Ovary (tissue), 9 donors: ENCODE measurements around the gene MYL10. TPM values are rescaled to one million over a fixed set of nuclear protein-coding genes. Genes with fewer than 3 reads are reported as not detected.
A peak's percentile ranks its signal among the peaks of the same experiment; 100 is the strongest.

Experiments used
- DNase-seq, 5 donors: peaks; one replicate each; pipeline ENCODE4 v3.0.0-alpha.2; 2019 to 2020
- H3K27ac ChIP-seq, 2 donors: fragments of 200-600 bp; one replicate each; pipeline versions ENCODE4 v1.5.1 to v1.8.0; 2019 to 2022
- H3K27me3 ChIP-seq: fragments of 200-600 bp; one replicate; pipeline ENCODE4 v1.8.0; 2022
- H3K36me3 ChIP-seq: fragments of 200-600 bp; sonication (generic); one replicate; pipeline ENCODE4 v1.5.1; 2019
- H3K4me1 ChIP-seq: one replicate; pipeline ENCODE4 v1.8.1; 2013; ENCODE audit warnings: mild to moderate bottlenecking, moderate library complexity; ENCODE audit not compliant: insufficient read depth
- H3K4me3 ChIP-seq: fragments of 200-600 bp; sonication (generic); one replicate; pipeline ENCODE4 v1.5.1; 2017
- H3K9me3 ChIP-seq, 2 donors: fragments of 200-600 bp in 1 of 2; sonication (generic) in 1 of 2; one replicate each; pipeline versions ENCODE4 v1.5.1 to v1.8.1; 2013 to 2019; ENCODE audit warnings: mild to moderate bottlenecking in 1 of 2, moderate library complexity in 1 of 2
- EP300 ChIP-seq: sonication (generic); formaldehyde crosslinking; IDR thresholded peaks from one replicate; pipeline ENCODE4 v1.6.1; 2017; ENCODE audit warnings: antibody characterized with exemption
- POLR2A ChIP-seq: fragments of 450-650 bp; IDR thresholded peaks from one replicate; pipeline ENCODE4 v1.6.1; 2017; ENCODE audit warnings: antibody characterized with exemption, mild to moderate bottlenecking, moderate library complexity
- WGBS, 3 donors: extraction: QIAGEN DNeasy Blood & Tissue Kit in 1 of 3; methylation state at CpG; one replicate each; pipeline versions ENCODE4 v1.1.5 to v1.1.7; 2013 to 2017; 5-methylcytosine and 5-hydroxymethylcytosine counted together
- intact Hi-C, 4 donors: fragments of 100-400 bp; cut with DNase I; formaldehyde crosslinking; loops; one replicate each; pipeline versions ENCODE4 v1.11.0 to v1.15.1; 2022 to 2023
- polyA plus RNA-seq, 2 donors: library from polyadenylated mRNA; stranded (reverse); fragments of 200-250 nt in 1 of 2; fragments of 350-450 nt in 1 of 2; fragmentation: Illumina TruSeq in 1 of 2; extraction: RNeasy Lipid Tissue Mini Kit (QIAGEN cat#74804) in 1 of 2; gene quantifications; one replicate each; pipeline ENCODE4 v1.2.3, GENCODE V29; 2013 to 2014
- total RNA-seq, 7 donors: library from RNA; depleted of rRNA in 2 of 7; stranded (reverse); fragments of >200 nt in 2 of 7; fragmentation: NEBNext Ultra II Directional in 3 of 7; extraction: Animal tissue kit (Norgen Biotek cat#: 25700) in 3 of 7; gene quantifications; one replicate each; pipeline versions ENCODE4 v1.1.0 to v1.2.4, GENCODE V29; 2016 to 2023
- TF ChIP-seq, protein P1 (sequence below), 3 donors: fragments of 450-650 bp in 2 of 3; fragments of 200-600 bp in 1 of 3; IDR thresholded peaks; one replicate each; pipeline versions ENCODE4 v1.5.1 to v1.8.0; 2016 to 2022; ENCODE audit warnings: antibody characterized with exemption in 3 of 3, mild to moderate bottlenecking in 1 of 3
- donor health status: DM: no; HTN: no; CAD: no; lungs with moderate emphysema.
- donor health status: DM: no; HTN: no; CAD: no.
- donor health status: Bipolar disorder and iron deficiency.
- donor health status: DM: yes; HTN: yes; CAD: no.
- donor health status: DM: no; HTN: no; CAD: no.
- donor health status: DM: yes; HTN: yes; CAD: no.

MYL10 gene
- total and polyA plus RNA-seq, 9 donors: not detected

DNA sequence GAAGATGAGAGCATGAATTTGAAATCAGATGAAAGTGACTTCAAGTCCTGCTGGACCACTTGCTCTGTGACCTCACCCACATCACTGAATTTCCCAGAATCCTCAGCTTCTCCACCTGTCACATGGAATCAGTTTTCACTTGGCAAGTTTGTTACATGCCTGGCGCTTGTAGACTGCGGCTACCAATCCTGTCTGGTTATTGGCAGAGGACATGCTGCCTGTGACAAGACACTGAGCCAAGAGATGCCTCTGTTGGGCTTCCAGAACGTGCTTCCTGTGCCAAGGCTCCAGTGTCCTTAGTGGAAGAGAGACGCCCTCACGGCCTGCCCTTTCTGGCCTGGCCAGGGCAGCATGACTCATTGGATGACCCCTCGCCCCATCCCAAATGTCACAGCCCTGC is 4.4 kb upstream of the MYL10 start:
- TF ChIP-seq, protein P1, sequence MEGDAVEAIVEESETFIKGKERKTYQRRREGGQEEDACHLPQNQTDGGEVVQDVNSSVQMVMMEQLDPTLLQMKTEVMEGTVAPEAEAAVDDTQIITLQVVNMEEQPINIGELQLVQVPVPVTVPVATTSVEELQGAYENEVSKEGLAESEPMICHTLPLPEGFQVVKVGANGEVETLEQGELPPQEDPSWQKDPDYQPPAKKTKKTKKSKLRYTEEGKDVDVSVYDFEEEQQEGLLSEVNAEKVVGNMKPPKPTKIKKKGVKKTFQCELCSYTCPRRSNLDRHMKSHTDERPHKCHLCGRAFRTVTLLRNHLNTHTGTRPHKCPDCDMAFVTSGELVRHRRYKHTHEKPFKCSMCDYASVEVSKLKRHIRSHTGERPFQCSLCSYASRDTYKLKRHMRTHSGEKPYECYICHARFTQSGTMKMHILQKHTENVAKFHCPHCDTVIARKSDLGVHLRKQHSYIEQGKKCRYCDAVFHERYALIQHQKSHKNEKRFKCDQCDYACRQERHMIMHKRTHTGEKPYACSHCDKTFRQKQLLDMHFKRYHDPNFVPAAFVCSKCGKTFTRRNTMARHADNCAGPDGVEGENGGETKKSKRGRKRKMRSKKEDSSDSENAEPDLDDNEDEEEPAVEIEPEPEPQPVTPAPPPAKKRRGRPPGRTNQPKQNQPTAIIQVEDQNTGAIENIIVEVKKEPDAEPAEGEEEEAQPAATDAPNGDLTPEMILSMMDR (IDR thresholded peaks at IDR 0.05): no peak
- no peaks in the 10 kb centered on the region for H3K36me3 ChIP-seq
- no peaks in the 10 kb centered on the region for H3K4me1 ChIP-seq
- no peak overlapping the region for H3K4me3 ChIP-seq
- no peaks in the 10 kb centered on the region for H3K27me3 ChIP-seq
- intact Hi-C loops: no loop called here
- WGBS, 3 donors: 87 to 94% (median 89%) methylated on average over 6 of the region's 6 CpGs
- DNase-seq: no peak
- H3K9me3 ChIP-seq: no peaks in the 10 kb centered on the region
- H3K27ac ChIP-seq: no peak overlapping the region

DNA sequence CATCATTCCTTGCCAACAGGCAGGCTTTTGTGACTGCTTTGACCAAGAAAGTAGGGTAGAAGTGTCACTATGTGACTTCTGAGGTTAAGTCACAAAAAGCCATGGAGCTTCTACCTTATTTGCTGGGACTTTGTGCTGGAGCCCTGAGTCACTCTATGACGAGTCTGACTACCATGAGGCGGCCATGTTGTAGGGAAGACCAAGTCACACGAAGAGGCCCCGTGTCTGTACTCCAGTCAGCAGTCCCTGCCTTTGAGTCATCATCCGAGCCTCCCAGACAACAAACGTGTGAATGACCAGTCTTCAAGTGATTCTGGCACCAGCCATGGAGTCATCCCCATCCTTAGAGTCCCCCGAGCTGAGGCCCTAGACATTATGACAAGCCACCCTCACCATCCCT is 3.5 kb upstream of the MYL10 start:
- H3K4me1 ChIP-seq: no peaks in the 10 kb centered on the region
- intact Hi-C loops: no loop called here
- TF ChIP-seq, protein P1 (IDR thresholded peaks at IDR 0.05): no peak
- TF ChIP-seq EP300: no peak
- TF ChIP-seq POLR2A: no peak
- H3K36me3 ChIP-seq: no peaks in the 10 kb centered on the region
- H3K27me3 ChIP-seq: no peaks in the 10 kb centered on the region
- 89 to 95% (median 92%) methylated on average over 7 of the region's 7 CpGs for WGBS, 3 donors
- no peak overlapping the region for H3K27ac ChIP-seq
- no peak for DNase-seq
- no peak overlapping the region for H3K4me3 ChIP-seq
- no peaks in the 10 kb centered on the region for H3K9me3 ChIP-seq

DNA sequence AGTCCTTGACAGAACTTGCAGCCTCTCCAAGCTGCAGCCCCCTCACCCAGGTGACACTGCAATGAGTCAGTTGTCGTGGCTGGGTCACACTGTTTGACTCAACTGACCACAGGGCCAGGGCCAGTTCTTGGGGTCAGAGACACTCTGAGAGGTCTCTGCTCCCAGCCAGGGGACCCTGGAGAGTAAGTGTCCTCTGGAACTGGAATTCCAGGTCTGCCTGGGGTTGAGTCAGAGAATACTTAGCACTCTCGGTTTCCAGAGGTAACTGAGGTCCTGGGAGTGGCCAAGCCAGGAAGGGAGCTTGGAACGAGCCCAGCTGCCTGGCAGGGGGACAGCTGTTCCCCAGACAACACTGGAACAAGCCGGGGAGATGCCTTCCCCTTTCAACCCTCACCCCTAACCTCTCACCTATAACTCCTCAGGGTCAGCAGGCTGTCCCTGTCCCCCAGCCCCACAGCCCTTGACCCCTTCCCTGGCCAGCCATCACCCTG is 2.2 kb upstream of the MYL10 start:
- no peak overlapping the region for H3K4me3 ChIP-seq
- H3K36me3 ChIP-seq: no peaks in the 10 kb centered on the region
- H3K4me1 ChIP-seq: no peaks in the 10 kb centered on the region
- intact Hi-C loops: no loop called here
- no peaks in the 10 kb centered on the region for H3K27me3 ChIP-seq
- TF ChIP-seq POLR2A (no peak), EP300 (no peak)
- TF ChIP-seq, protein P1 (IDR thresholded peaks at IDR 0.05): no peak
- peak in 1 of 5 donors; percentile 49 for DNase-seq
- no peaks in the 10 kb centered on the region for H3K9me3 ChIP-seq
- WGBS, 3 donors: 8 to 26% (median 23%) methylated on average over 4 of the region's 4 CpGs
- no peak overlapping the region for H3K27ac ChIP-seq

DNA sequence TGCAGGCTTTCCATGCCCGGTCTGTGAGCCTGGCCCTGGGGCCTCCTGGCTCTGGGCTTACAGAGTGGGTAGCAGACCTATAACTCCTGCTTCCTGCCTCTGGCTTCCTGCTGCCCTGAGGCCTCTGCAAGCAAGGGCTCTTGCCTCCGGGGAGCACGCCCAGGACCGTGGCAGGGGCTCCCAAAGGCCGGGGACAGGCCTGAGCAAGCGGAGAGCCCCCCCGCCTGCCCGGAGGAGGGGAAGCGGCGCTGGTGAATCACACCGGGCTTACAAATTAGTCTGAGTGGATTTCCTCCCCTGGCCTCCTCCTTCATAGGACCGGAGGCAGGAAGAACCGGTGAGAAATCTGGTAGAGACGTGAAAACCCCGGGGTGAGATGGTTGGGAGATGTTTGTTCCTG is 1.5 kb upstream of the MYL10 start:
- TF ChIP-seq EP300 (no peak), POLR2A (no peak)
- TF ChIP-seq, protein P1 (IDR thresholded peaks at IDR 0.05): no peak
- DNase-seq: no peak
- Histone ChIP-seq H3K4me3 (no peak overlapping the region), H3K36me3 (no peaks in the 10 kb centered on the region), H3K9me3 (no peaks in the 10 kb centered on the region), H3K27ac (no peak overlapping the region), H3K27me3 (no peaks in the 10 kb centered on the region), H3K4me1 (no peaks in the 10 kb centered on the region)
- WGBS, 3 donors: 53 to 70% (median 62%) methylated on average over 13 to 15 of the region's 15 CpGs
- intact Hi-C loops: no loop called here

DNA sequence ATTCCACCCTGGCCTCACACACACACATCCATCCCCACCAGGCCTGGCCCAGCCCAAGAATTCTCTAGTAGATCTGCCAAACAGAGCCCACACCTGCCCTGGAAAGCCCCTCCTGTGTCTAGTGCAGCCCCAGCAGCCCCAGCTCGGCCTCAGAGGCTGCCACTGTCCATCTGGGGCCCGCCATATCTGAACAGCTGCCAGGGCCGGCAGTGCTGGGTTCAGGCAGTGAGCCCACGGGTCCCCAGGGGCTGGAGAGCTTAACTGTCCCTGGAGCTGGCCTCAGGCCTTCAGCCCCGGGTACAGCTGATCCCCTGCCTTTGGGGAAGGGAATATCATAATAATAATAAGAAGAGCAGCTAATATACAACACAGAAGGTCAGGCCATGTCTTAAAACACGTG is 574 bp downstream of the MYL10 start:
- no peaks in the 10 kb centered on the region for H3K36me3 ChIP-seq
- TF ChIP-seq, protein P1 (IDR thresholded peaks at IDR 0.05): no peak
- TF ChIP-seq EP300: no peak
- TF ChIP-seq POLR2A: no peak
- no peak overlapping the region for H3K27ac ChIP-seq
- 68 to 74% (median 68%) methylated on average over 6 of the region's 6 CpGs for WGBS, 3 donors
- intact Hi-C loops: no loop called here
- no peaks in the 10 kb centered on the region for H3K9me3 ChIP-seq
- no peak overlapping the region for H3K4me3 ChIP-seq
- no peak for DNase-seq
- no peaks in the 10 kb centered on the region for H3K27me3 ChIP-seq
- H3K4me1 ChIP-seq: no peaks in the 10 kb centered on the region
